OCI-LY1 (cell line): ENCODE measurements around the gene VRTN.

ENCODE experiments used
- H2AFZ ChIP-seq: fragments of 200-600 bp; sonication (generic), shearing (Covaris generic); 2 replicates; pipeline ENCODE4 v1.6.0; 2014; ENCODE audit warnings: antibody characterized with exemption, mild to moderate bottlenecking, low read length
- H3F3A ChIP-seq: fragments of 200-600 bp; sonication (generic), shearing (Covaris generic); 2 replicates; pipeline ENCODE4 v1.6.0; 2014; ENCODE audit warnings: mild to moderate bottlenecking, antibody characterized with exemption, low read length, moderate library complexity; ENCODE audit not compliant: insufficient read depth
- H3K27ac ChIP-seq: fragments of 200-600 bp; sonication (generic); 2 replicates; pipeline ENCODE4 v1.5.1; 2014; ENCODE audit warnings: low read length, mixed run types, mild to moderate bottlenecking, low read depth; ENCODE audit not compliant: poor library complexity, severe bottlenecking
- H3K27me3 ChIP-seq: fragments of 200-600 bp; sonication (generic); 2 replicates; pipeline ENCODE4 v1.6.0; 2014; ENCODE audit warnings: antibody characterized with exemption, mild to moderate bottlenecking, low read length, moderate library complexity; ENCODE audit not compliant: insufficient read depth
- H3K36me3 ChIP-seq: fragments of 200-600 bp; sonication (generic); 2 replicates; pipeline ENCODE4 v1.6.1; 2014; ENCODE audit warnings: mild to moderate bottlenecking, antibody characterized with exemption, low read length, moderate library complexity, mixed read lengths; ENCODE audit not compliant: insufficient read depth
- H3K4me1 ChIP-seq: fragments of 200-600 bp; sonication (generic); 2 replicates; pipeline ENCODE4 v1.5.1; 2014; ENCODE audit warnings: mild to moderate bottlenecking, low read length, moderate library complexity; ENCODE audit not compliant: insufficient read depth, severe bottlenecking
- H3K4me2 ChIP-seq: fragments of 200-600 bp; sonication (generic), shearing (Covaris generic); 2 replicates; pipeline ENCODE4 v1.6.1; 2014; ENCODE audit warnings: low read length
- H3K4me3 ChIP-seq: fragments of 200-600 bp; sonication (generic); 2 replicates; pipeline ENCODE4 v1.5.1; 2014; ENCODE audit warnings: low read length, low read depth, mild to moderate bottlenecking, mixed read lengths; ENCODE audit not compliant: poor library complexity, severe bottlenecking
- H3K79me2 ChIP-seq: fragments of 200-600 bp; shearing (Covaris generic); 2 replicates; pipeline ENCODE4 v1.6.1; 2016; ENCODE audit warnings: mixed run types, low read length, mixed read lengths; ENCODE audit not compliant: insufficient read depth
- H3K9ac ChIP-seq: fragments of 200-600 bp; sonication (generic), shearing (Covaris generic); 2 replicates; pipeline ENCODE4 v1.6.1; 2014; ENCODE audit warnings: mild to moderate bottlenecking, low read length, mixed read lengths
- H3K9me2 ChIP-seq: fragments of 200-600 bp; sonication (generic), shearing (Covaris generic); 2 replicates; pipeline ENCODE4 v1.6.1; 2014; ENCODE audit warnings: low read depth, mild to moderate bottlenecking, low read length, mixed read lengths
- H3K9me3 ChIP-seq: fragments of 200-600 bp; shearing (Covaris generic); 2 replicates; pipeline ENCODE4 v1.6.1; 2014; ENCODE audit warnings: low read length, mixed read lengths
- H4K20me1 ChIP-seq: fragments of 200-600 bp; sonication (generic), shearing (Covaris generic); 2 replicates; pipeline ENCODE4 v1.6.0; 2016; ENCODE audit warnings: mild to moderate bottlenecking, low read length; ENCODE audit not compliant: insufficient read depth
- CTCF ChIP-seq: fragments of 200-600 bp; sonication (generic), shearing (Covaris generic); IDR thresholded peaks from 2 replicates; pipeline ENCODE4 v1.5.1; 2017; ENCODE audit warnings: mild to moderate bottlenecking, antibody characterized with exemption, low read length, moderate library complexity, mixed read lengths
- EZH2 ChIP-seq: fragments of 200-600 bp; sonication (generic), shearing (Covaris generic); IDR thresholded peaks from 2 replicates; pipeline ENCODE4 v1.8.0; 2017; ENCODE audit warnings: borderline replicate concordance, mixed run types, mild to moderate bottlenecking, antibody characterized with exemption, low read length, moderate library complexity, mixed read lengths

The VRTN gene

GRCh38 chr14:74394549-74394948 lies 46.3 kb downstream of the VRTN start:
- Histone ChIP-seq H3K9me2 (no peaks in the 10 kb centered on the region), H3K4me3 (no peak overlapping the region), H3K27ac (no peak overlapping the region), H3K4me2 (no peak overlapping the region), H3K79me2 (no peaks in the 10 kb centered on the region), H3K4me1 (no peaks in the 10 kb centered on the region), H3K9me3 (no peaks in the 10 kb centered on the region), H4K20me1 (no peaks in the 10 kb centered on the region), H3K9ac (no peak overlapping the region), H3K27me3 (no peaks in the 10 kb centered on the region), H3K36me3 (no peaks in the 10 kb centered on the region), H3F3A (no peaks in the 10 kb centered on the region), H2AFZ (no peak overlapping the region)
- TF ChIP-seq CTCF (no peak), EZH2 (no peak)

GRCh38 chr14:74395094-74395493 lies 46.8 kb downstream of the VRTN start:
- Histone ChIP-seq H4K20me1 (no peaks in the 10 kb centered on the region), H3K9me2 (no peaks in the 10 kb centered on the region), H3F3A (no peaks in the 10 kb centered on the region), H3K4me3 (no peak overlapping the region), H3K4me2 (no peak overlapping the region), H3K36me3 (no peaks in the 10 kb centered on the region), H3K79me2 (no peaks in the 10 kb centered on the region), H2AFZ (no peak overlapping the region), H3K27ac (no peak overlapping the region), H3K9me3 (no peaks in the 10 kb centered on the region), H3K27me3 (no peaks in the 10 kb centered on the region), H3K9ac (no peak overlapping the region), H3K4me1 (peaks cover under 1% of the 10 kb centered on the region)
- TF ChIP-seq EZH2, result no peak
- TF ChIP-seq CTCF, result no peak

GRCh38 chr14:74400031-74400685 lies 51.9 kb downstream of the VRTN start:
- H3K4me1 ChIP-seq, result peaks cover 32% of the 10 kb centered on the region
- no peaks in the 10 kb centered on the region for H3F3A ChIP-seq
- no peak overlapping the region for H2AFZ ChIP-seq
- H3K9me2 ChIP-seq, result no peaks in the 10 kb centered on the region
- H3K4me2 ChIP-seq, result no peak overlapping the region
- H3K9ac ChIP-seq, result no peak overlapping the region
- TF ChIP-seq EZH2 (no peak), CTCF (peak; percentile 15; the same call in 1 of the 2 replicates)
- no peaks in the 10 kb centered on the region for H3K27me3 ChIP-seq
- no peaks in the 10 kb centered on the region for H4K20me1 ChIP-seq
- H3K27ac ChIP-seq, result no peak overlapping the region
- H3K36me3 ChIP-seq, result no peaks in the 10 kb centered on the region
- no peaks in the 10 kb centered on the region for H3K9me3 ChIP-seq
- H3K79me2 ChIP-seq, result no peaks in the 10 kb centered on the region
- H3K4me3 ChIP-seq, result no peak overlapping the region
